GM12878 (cell line): ENCODE measurements around the gene PITPNM3. TPM values are rescaled to one million over a fixed set of nuclear protein-coding genes. Genes with fewer than 3 reads are reported as not detected.

Experiments used
- BACH1 ChIP-seq: fragments of 450-650 bp; IDR thresholded peaks from 2 replicates; pipeline ENCODE4 v1.6.1; 2017; ENCODE audit warnings: mild to moderate bottlenecking, borderline replicate concordance
- CBX5 ChIP-seq: sonication (generic); IDR thresholded peaks from 2 replicates; pipeline ENCODE4 v1.6.1; 2016; ENCODE audit warnings: low read depth, moderate library complexity, mild to moderate bottlenecking, inconsistent platforms
- CEBPB ChIP-seq, 2 experiments: fragments of 150-350 bp in 1 of 2; IDR thresholded peaks; 2 replicates each; pipeline ENCODE4 v1.6.1; 2012 to 2014; ENCODE audit warnings: low read depth in 2 of 2, low read length in 2 of 2, borderline replicate concordance in 1 of 2, inconsistent platforms in 1 of 2
- CHD4 ChIP-seq: fragments of 200-600 bp; sonication (generic); IDR thresholded peaks from 2 replicates; pipeline ENCODE4 v1.6.1; 2016; ENCODE audit warnings: mild to moderate bottlenecking
- DPF2 ChIP-seq: fragments of 450-650 bp; IDR thresholded peaks from 2 replicates; pipeline ENCODE4 v1.6.1; 2017; ENCODE audit warnings: mild to moderate bottlenecking
- FOS ChIP-seq: IDR thresholded peaks from 3 replicates; pipeline ENCODE4 v1.6.1; 2011; ENCODE audit warnings: borderline replicate concordance; ENCODE audit not compliant: insufficient read length; ENCODE audit errors: extremely low read depth
- FOXM1 ChIP-seq: IDR thresholded peaks from 2 replicates; pipeline ENCODE4 v1.6.1; 2012; ENCODE audit warnings: low read depth, mild to moderate bottlenecking, inconsistent platforms, low read length, moderate library complexity
- GABPA ChIP-seq: IDR thresholded peaks from 2 replicates; pipeline ENCODE4 v1.6.1; 2014; ENCODE audit warnings: antibody characterized with exemption, low read depth, mild to moderate bottlenecking, inconsistent platforms
- HDGF ChIP-seq: fragments of 450-650 bp; IDR thresholded peaks from 2 replicates; pipeline ENCODE4 v1.6.1; 2016; ENCODE audit warnings: antibody characterized with exemption
- JUNB ChIP-seq: IDR thresholded peaks from 2 replicates; pipeline ENCODE4 v1.6.1; 2016; ENCODE audit warnings: antibody characterized with exemption, mild to moderate bottlenecking
- PAX8 ChIP-seq: fragments of 450-650 bp; IDR thresholded peaks from 2 replicates; pipeline ENCODE4 v1.6.1; 2017; ENCODE audit warnings: mild to moderate bottlenecking, moderate library complexity
- POLR2AphosphoS5 ChIP-seq: IDR thresholded peaks from 2 replicates; pipeline ENCODE4 v1.6.1; 2011; ENCODE audit warnings: mild to moderate bottlenecking, low read length, inconsistent platforms
- RAD51 ChIP-seq: fragments of 450-650 bp; IDR thresholded peaks from 2 replicates; pipeline ENCODE4 v1.6.1; 2016; ENCODE audit warnings: moderate library complexity, mild to moderate bottlenecking, inconsistent platforms
- RCOR1 ChIP-seq: conservative IDR thresholded peaks from 2 replicates; pipeline ENCODE4 v1.6.1; 2012; ENCODE audit warnings: low read depth, low read length, improper control_type of control experiment
- RUNX3 ChIP-seq: IDR thresholded peaks from 2 replicates; pipeline ENCODE4 v1.6.1; 2012; ENCODE audit warnings: low read length, inconsistent platforms
- SMAD1 ChIP-seq: fragments of 450-650 bp; IDR thresholded peaks from 2 replicates; pipeline ENCODE4 v1.6.1; 2018; ENCODE audit warnings: mild to moderate bottlenecking, low read depth; ENCODE audit not compliant: partially characterized antibody
- SP1 ChIP-seq: IDR thresholded peaks from one replicate; pipeline ENCODE4 v1.6.1; 2011; ENCODE audit warnings: low read depth, low read length
- SREBF2 ChIP-seq: IDR thresholded peaks from 2 replicates; pipeline ENCODE4 v1.6.1; 2012; ENCODE audit warnings: mild to moderate bottlenecking, low read length
- TCF12 ChIP-seq: IDR thresholded peaks from 2 replicates; pipeline ENCODE4 v1.6.1; 2011; ENCODE audit warnings: low read depth, mild to moderate bottlenecking, low read length
- polyA plus RNA-seq, 11 experiments: library from polyadenylated mRNA; depleted of rRNA in 4 of 11; unstranded in 6 of 11; stranded (reverse) in 5 of 11; fragments of >200 nt; fragmentation: Nextera tagmentation in 4 of 11; fragmentation: Illumina TruSeq in 1 of 11; extraction: Ambion mirVana in 4 of 11; extraction: Trizol in 1 of 11; gene quantifications; 1 replicate in 1 of 11; 2 replicates in 10 of 11; pipeline versions ENCODE4 v1.2.1 to v1.2.3, GENCODE V29; 2011 to 2016; ENCODE audit warnings: inconsistent platforms in 2 of 11, missing spikeins in 2 of 11, low read depth in 1 of 11
- total RNA-seq, 4 experiments: library from RNA; depleted of rRNA in 3 of 4; stranded (reverse); fragments of >200 nt in 3 of 4; fragmentation: Illumina TruSeq in 1 of 4; extraction: Trizol in 1 of 4; gene quantifications; 2 replicates each; pipeline versions ENCODE4 v1.2.1 to v1.2.3, GENCODE V29; 2013 to 2021
- TF ChIP-seq, protein P1 (sequence below): fragments of 450-650 bp; formaldehyde crosslinking; IDR thresholded peaks from 2 replicates; pipeline ENCODE4 v1.5.0; 2022; ENCODE audit warnings: mild to moderate bottlenecking, missing genetic modification characterization
- TF ChIP-seq, protein P2 (sequence below): fragments of 450-650 bp; IDR thresholded peaks from 2 replicates; pipeline ENCODE4 v1.6.1; 2018; ENCODE audit warnings: mild to moderate bottlenecking, low read depth, moderate library complexity; ENCODE audit not compliant: partially characterized antibody
- TF ChIP-seq, protein P3 (sequence below): IDR thresholded peaks from 2 replicates; pipeline ENCODE4 v1.6.1; 2011; ENCODE audit warnings: borderline replicate concordance, low read depth, mild to moderate bottlenecking, moderate library complexity, low read length; ENCODE audit not compliant: insufficient read depth, poor library complexity, severe bottlenecking

PITPNM3 gene
- total and polyA plus RNA-seq, 10 of the 15 experiments (the other 5 are each of a cell fraction or from before 2014, with no cell fraction given) = 0.02 to 0.49 (median 0.19) TPM; not detected in 1

DNA sequence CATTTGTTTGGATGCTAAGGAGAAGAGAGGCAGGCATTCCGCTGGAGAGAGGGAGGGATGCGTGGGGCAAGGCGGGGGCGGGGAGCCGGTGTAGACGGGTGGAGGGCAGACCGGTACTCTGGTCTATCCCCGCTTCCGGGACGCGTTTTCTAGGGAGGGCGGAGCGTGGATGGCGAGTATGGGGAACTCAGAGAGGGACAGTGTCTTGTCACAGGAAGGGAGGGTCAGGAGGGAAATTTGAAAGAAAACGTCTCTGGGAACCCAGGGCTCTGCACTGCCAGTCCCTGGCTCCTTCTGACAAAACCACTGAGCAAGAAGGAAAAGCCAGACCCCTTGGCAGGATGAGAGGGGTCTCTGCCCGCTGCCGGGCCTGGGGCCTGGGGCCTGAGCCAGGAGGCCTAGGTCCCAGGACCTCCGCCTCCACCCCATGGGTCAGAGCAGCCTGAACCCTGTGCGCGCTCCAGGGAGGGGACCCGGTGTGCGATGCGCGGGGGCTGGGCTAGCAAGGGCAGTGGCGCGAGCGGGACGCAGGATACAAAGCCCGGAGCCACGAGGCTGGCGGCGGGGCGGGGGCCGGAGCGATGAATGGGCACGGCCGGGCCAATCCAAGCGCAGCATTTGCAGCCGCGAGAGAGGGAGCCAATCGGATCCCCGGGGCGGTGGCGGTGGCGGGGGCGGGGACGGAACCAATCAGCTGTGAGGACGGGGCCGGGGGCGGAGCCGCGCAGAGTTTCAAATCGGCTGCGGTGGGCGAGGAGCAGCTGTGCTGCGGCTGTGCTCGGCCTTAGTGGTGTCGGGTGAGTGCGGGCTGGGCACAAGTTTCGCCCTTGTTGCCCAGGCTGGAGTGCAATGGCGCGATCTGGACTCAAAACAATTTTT lies 112.4 kb downstream of the PITPNM3 start, which contains the start of gene PIMREG (continued):
- TF ChIP-seq, protein P1, sequence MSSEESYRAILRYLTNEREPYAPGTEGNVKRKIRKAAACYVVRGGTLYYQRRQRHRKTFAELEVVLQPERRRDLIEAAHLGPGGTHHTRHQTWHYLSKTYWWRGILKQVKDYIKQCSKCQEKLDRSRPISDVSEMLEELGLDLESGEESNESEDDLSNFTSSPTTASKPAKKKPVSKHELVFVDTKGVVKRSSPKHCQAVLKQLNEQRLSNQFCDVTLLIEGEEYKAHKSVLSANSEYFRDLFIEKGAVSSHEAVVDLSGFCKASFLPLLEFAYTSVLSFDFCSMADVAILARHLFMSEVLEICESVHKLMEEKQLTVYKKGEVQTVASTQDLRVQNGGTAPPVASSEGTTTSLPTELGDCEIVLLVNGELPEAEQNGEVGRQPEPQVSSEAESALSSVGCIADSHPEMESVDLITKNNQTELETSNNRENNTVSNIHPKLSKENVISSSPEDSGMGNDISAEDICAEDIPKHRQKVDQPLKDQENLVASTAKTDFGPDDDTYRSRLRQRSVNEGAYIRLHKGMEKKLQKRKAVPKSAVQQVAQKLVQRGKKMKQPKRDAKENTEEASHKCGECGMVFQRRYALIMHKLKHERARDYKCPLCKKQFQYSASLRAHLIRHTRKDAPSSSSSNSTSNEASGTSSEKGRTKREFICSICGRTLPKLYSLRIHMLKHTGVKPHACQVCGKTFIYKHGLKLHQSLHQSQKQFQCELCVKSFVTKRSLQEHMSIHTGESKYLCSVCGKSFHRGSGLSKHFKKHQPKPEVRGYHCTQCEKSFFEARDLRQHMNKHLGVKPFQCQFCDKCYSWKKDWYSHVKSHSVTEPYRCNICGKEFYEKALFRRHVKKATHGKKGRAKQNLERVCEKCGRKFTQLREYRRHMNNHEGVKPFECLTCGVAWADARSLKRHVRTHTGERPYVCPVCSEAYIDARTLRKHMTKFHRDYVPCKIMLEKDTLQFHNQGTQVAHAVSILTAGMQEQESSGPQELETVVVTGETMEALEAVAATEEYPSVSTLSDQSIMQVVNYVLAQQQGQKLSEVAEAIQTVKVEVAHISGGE = no peak
- TF ChIP-seq CEBPB (IDR thresholded peaks at IDR 0.05; ENCODE audit: borderline replicate concordance in 1 of 2, low read depth in 2 of 2, low read length in 2 of 2) (no peak), CHD4 (no peak), GABPA (peak; percentile 79), FOXM1 (peak; percentile 60; the same call in 1 of the 2 replicates), RCOR1 (no peak), SREBF2 (no peak), BACH1 (no peak; the same call in 1 of the 2 replicates), TCF12 (peak; percentile 94), SP1 (peak; percentile 78), JUNB (no peak), HDGF (no peak; the same call in 1 of the 2 replicates), CBX5 (no peak), DPF2 (no peak), RAD51 (no peak), SMAD1 (no peak), FOS (no peak), PAX8 (no peak), POLR2AphosphoS5 (peak; percentile 71; the same call in 1 of the 2 replicates), RUNX3 (peak; percentile 80)
- TF ChIP-seq, protein P2, sequence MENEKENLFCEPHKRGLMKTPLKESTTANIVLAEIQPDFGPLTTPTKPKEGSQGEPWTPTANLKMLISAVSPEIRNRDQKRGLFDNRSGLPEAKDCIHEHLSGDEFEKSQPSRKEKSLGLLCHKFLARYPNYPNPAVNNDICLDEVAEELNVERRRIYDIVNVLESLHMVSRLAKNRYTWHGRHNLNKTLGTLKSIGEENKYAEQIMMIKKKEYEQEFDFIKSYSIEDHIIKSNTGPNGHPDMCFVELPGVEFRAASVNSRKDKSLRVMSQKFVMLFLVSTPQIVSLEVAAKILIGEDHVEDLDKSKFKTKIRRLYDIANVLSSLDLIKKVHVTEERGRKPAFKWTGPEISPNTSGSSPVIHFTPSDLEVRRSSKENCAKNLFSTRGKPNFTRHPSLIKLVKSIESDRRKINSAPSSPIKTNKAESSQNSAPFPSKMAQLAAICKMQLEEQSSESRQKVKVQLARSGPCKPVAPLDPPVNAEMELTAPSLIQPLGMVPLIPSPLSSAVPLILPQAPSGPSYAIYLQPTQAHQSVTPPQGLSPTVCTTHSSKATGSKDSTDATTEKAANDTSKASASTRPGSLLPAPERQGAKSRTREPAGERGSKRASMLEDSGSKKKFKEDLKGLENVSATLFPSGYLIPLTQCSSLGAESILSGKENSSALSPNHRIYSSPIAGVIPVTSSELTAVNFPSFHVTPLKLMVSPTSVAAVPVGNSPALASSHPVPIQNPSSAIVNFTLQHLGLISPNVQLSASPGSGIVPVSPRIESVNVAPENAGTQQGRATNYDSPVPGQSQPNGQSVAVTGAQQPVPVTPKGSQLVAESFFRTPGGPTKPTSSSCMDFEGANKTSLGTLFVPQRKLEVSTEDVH = no peak
- TF ChIP-seq, protein P3, sequence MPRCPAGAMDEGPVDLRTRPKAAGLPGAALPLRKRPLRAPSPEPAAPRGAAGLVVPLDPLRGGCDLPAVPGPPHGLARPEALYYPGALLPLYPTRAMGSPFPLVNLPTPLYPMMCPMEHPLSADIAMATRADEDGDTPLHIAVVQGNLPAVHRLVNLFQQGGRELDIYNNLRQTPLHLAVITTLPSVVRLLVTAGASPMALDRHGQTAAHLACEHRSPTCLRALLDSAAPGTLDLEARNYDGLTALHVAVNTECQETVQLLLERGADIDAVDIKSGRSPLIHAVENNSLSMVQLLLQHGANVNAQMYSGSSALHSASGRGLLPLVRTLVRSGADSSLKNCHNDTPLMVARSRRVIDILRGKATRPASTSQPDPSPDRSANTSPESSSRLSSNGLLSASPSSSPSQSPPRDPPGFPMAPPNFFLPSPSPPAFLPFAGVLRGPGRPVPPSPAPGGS = peak; percentile 28
